CD1c-positive myeloid dendritic cell (primary cell): Measurements from ENCODE around the gene FBXO21.

Experiments used
- DNase-seq: peaks from one replicate; pipeline ENCODE4 v3.0.0-alpha.2; 2016; ENCODE audit errors: extremely low spot score

Gene FBXO21

DNA sequence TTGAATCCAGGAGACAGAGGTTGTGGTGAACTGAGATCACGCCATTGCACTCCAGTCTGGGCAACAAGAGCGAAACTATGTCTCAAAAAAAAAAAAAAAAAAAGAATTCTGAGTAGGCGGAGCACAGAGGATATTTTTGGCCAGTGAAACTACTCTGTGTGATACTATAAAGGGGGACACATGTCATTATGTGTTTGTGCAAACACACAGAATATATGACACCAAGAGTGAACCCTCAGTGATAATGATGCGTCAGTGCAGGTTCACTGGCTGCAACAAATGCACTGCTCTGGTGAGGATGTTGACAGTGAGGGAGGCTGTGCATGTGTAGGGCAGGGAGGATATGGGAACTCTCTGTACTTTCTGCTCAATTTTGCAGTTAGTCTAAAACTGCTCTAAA lies 24.2 kb downstream of the FBXO21 start:
- DNase-seq, result no peak

DNA sequence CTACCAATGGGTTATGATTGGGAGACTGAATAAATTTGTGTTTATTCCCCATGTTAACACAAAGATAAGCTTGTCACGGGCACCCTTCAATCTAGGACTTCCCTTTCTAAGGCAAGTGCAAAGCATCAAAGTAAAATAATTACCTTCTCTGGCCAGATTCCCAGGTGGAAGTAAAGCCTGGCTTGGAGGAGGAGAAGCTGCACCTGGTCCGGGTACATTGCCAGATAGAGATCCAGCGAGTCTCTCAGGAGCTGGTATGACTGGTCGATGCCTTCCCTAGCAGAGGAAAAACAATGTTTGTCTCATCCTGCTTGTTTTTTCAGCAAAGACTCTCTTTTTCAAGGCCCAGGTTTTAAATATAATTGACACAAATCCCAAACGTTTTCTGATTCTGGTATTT lies 24.9 kb downstream of the FBXO21 start:
- no peak for DNase-seq

DNA sequence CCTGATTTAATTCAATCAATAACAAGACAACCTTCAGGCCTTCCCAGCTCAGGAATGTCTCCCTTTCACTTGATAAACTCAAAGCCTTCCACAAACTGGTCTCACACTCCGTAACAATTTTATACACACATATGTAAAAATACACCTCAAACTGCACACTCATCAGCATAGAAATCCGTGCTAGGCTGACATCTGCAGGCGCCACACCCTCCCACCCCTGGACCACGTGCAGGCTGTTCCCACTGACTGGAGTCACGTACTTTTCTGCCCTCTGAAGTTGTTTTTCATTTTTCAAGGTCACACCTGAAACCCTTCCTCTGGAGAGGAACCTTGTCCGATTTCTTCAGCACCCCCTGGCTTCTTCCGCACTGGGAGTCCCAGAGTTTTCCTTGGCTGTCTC lies 27.6 kb downstream of the FBXO21 start:
- DNase-seq, result no peak

GRCh38 chr12:117162167-117162539 lies 28.1 kb downstream of the FBXO21 start:
- DNase-seq, result no peak

DNA sequence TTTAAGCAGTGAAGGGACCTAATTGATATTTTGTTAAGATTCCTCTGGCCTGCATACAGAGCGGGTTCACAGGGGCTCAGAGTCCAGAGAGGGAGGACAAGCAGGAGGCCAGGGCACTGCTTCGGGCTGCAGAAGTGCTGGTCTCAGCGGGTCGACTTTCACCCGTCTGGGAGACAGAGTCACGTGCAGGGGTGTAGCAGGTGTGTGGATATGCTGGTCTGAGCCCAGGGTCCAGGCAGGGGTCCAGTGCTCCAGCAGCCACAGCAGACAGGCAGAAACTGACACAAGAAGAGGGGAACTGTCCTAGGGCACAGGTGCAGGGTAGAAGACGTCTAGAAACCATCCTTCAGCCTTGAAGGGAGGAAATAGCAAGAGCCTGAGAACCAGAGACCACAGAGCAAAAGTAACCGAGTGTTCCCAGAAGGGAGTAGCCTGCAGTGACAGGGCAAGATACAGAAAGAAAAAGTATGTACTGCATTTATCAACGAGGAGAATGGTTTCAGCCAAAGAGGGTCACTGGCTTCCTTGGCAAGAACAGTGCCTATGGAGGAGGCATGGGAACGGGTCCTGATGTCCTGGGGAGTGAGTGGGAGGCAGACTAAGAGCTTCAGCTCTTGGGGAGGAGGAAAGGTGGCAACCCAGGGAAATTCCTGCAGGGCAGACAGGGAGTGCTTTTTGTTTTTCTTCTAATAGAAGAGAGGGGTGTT lies 28.7 kb downstream of the FBXO21 start:
- DNase-seq, result no peak

GRCh38 chr12:117159674-117160073 lies 30.6 kb downstream of the FBXO21 start:
- no peak for DNase-seq

GRCh38 chr12:117158911-117159553 lies 31.2 kb downstream of the FBXO21 start:
- DNase-seq, result no peak

DNA sequence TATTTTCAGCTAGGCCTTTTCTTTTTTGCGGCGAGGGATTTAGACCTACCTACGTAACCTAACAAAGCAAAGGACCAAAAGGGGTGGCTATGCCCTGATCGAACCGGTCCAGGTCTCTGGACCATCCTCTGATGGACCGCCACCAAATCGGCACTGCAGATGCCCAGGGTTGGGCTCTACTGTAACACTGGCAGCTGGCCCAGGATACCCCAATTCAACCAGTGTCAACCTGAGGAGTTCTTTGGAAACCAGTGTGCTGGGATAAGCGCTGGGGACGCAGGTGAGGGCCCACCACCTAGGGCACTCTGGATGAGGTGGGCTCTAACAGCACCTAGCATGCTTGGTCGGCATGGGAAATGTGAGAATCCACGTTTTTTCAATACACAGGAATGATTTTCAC lies 32.2 kb downstream of the FBXO21 start:
- DNase-seq, result no peak

GRCh38 chr12:117155278-117156060 lies 34.8 kb downstream of the FBXO21 start:
- peak; percentile 19 for DNase-seq

- no peak for DNase-seq
These were observed 37.2 kb downstream of the FBXO21 start for GRCh38 chr12:117152793-117153775.

DNA sequence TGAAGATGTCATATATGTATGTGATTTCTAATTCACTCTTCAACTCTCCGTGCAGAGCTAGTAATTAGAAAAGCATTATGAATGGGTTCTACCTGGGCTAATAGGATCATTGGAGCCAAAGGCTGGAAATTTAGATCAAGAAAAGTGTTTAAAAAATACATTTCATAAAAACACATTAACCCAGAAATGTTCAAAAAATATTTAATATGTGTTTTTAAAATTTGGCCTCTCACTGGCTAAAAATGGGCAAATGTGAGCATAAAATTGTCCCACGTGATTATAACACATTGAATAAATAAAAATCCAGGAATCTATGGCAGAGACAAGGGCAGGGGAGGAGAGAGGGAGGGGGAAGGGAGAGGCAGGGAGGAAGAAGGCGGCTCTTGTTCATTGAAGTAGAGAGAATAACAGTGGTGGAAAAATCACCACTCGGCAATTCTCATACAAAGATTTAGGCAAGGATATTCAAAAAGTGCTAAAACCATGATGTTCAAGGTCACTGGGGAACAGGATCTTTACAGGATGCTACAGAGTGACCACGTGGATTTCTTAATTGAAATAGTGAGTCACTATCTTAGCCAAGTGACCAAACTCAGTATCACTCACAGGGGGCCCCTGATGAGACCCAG lies 38.8 kb downstream of the FBXO21 start:
- DNase-seq, result no peak

DNA sequence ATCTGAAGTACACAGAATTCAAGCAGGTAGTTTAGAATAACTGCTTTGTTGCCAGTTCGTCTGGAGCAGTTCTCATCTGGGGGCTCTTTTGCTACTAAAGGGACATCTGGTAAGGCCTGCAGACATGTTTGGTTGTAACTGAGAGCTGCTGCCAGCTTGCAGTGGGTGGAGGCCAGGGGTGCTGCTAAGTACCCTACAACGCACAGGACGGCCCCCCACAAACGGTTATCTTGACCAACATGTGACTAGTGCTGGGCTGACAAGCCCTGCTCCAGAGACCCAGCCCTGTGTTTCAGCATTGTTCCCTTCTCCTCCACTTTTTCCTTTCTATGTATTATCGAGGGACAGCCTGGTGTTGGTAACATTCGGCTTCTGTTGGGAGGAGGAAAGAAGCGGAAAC lies 40.8 kb downstream of the FBXO21 start:
- DNase-seq, result no peak

DNA sequence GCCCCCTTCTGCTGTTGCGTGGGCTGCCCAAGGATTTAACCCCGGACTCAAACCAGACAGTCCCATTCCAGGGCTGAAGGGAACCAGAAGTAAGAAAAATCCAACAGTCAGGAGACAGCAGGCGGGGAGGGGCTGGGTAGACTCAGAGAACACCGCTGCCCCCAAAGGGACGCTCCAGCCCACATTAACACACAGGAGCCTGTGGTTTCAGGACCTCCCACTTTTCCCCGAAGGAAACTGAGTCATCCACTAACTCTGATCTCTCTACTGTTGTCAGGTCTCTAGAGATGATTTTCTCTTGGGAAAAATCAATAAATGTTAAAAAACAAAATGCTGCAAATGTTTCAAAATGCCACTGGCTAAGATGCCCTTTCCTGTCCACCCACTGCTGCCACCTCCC lies 41.6 kb downstream of the FBXO21 start:
- no peak for DNase-seq

- DNase-seq, result no peak
These were observed 42.6 kb downstream of the FBXO21 start for GRCh38 chr12:117147639-117148038.

DNA sequence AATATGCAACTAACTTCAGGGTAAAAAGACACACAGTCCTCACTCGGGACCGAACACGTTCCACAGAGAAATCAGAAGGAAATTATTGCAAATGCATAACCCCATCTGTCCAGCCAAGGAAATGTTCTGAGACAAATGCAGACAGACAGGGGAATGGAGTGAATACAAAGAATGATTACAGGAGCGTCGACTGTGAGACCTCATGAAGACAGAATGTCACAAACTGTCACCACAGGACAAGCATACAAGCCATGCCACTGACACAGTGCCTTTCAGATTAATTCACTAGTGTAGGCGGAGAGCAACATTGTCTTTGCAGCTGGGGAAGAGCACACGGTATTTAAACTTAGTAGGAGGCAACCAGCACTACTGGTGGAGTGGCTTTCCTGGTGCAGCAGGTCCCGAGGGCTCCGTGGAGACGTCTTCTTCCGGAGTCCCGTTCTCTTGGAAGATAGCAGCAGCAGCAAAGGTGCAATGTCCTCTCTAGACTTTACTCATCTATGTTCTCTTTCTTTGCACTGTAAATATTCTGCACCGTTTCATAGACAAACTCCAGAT lies 44.6 kb downstream of the FBXO21 start:
- no peak for DNase-seq

- no peak for DNase-seq
These were observed 45.7 kb downstream of the FBXO21 start for GRCh38 chr12:117144599-117144998.

DNA sequence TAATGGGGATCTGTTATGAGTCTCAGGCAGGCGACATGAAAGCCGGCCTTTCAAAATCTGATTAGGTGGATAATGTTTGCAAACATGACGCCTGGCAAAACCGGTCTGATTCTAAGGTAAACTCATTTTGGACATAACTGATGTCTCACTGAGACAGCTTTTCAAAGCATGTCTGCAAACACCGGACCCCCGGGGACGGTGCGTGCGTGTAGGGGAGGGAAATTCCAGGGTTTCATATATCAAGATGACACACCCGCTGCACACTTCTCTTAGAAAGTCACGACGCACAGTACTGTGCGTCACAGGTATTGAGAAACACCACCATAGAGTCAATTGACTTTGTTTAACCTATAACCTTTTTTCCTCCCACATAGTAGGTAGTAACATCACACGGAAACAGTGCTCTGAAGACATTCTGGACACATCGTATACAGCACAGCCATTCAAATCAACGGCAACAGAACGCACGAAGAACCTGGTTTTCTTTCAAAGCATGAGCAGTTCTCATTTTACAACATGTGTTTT lies 47.2 kb downstream of the FBXO21 start:
- no peak for DNase-seq

DNA sequence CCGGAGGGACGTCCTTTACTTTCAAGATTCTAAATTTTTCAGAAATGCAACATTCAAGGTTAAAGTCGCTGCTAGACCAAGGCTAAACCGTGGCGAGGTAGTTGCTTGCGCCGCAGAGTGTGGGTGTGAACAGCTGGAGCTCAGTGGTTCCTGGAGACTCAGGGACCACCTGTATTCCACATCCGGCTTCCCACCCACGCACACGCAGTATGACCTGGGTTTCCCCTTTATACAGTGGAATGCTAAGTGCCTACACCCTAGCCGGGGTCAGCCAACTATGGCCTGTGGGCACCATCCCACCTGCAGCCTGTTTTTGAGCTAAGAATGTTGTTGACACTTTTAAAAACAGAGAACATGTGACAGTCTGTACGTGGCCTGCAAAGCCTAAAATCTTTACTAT lies 48.2 kb downstream of the FBXO21 start:
- no peak for DNase-seq

GRCh38 chr12:117141097-117141898 lies 49.0 kb downstream of the FBXO21 start:
- DNase-seq, result no peak
